ENCODE data around the gene CNTRL. TPM values are rescaled to one million over a fixed set of nuclear protein-coding genes. Genes with fewer than 3 reads are reported as not detected.

The CNTRL gene
- polyA plus RNA-seq, 1 of the 3 experiments (the other 2 are of a cell fraction) = 3.6 TPM

- no peaks in the 10 kb centered on the region for H4K20me1 ChIP-seq (ENCODE audit: insufficient read depth)
- TF ChIP-seq IRF3 (IDR thresholded peaks at IDR 0.05; ENCODE audit: low read depth, low read length) (no peak), NRF1 (IDR thresholded peaks at IDR 0.05; ENCODE audit: low read depth, low read length) (no peak), MAX (IDR thresholded peaks at IDR 0.05; ENCODE audit: low read depth) (no peak), TEAD4 (IDR thresholded peaks at IDR 0.05; ENCODE audit: borderline replicate concordance, insufficient read depth) (no peak)
- POLR2A ChIA-PET = no interaction called here
- no peak overlapping the region for H3K9ac ChIP-seq
- H3K27me3 ChIP-seq (ENCODE audit: insufficient read depth) = no peaks in the 10 kb centered on the region
- no peaks in the 10 kb centered on the region for H3K9me3 ChIP-seq
- peaks cover 0 to 4% of the 10 kb centered on the region in 2 experiments for H3K36me3 ChIP-seq (replicated peaks in 1 of 2; ENCODE audit: control insufficient read depth in 1 of 2, insufficient read depth in 2 of 2, low read length in 1 of 2)
- CTCF ChIA-PET = no interaction called here
- no peaks in the 10 kb centered on the region for H3K79me2 ChIP-seq (ENCODE audit: insufficient read depth)
- H3F3A ChIP-seq (replicated peaks; ENCODE audit: insufficient read depth) = no peaks in the 10 kb centered on the region
- no peaks in the 10 kb centered on the region for H3K4me1 ChIP-seq (ENCODE audit: control insufficient read depth in 1 of 2, insufficient read depth in 2 of 2, low read depth in 1 of 2, low read length in 1 of 2)
- no peak overlapping the region for H3K4me3 ChIP-seq (ENCODE audit: low read depth in 2 of 2, low read length in 1 of 2)
- H3K27ac ChIP-seq (ENCODE audit: low read depth in 2 of 2, low read length in 1 of 2) = no peak overlapping the region
- no peak overlapping the region for H2AFZ ChIP-seq (ENCODE audit: low read depth)
- H3K4me2 ChIP-seq = no peak overlapping the region
- DNase-seq = no peak
- 98% methylated on average over 1 of the region's 1 CpG for WGBS (ENCODE audit: low lambda C conversion rate)
- H3K9me2 ChIP-seq = no peaks in the 10 kb centered on the region
Measured at GRCh38 chr9:121115466-121115865, 40.7 kb downstream of the CNTRL start.

- no peak for DNase-seq
- TF ChIP-seq RAD21 (IDR thresholded peaks at IDR 0.05; ENCODE audit: low read length) (no peak), EZH2phosphoT487 (IDR thresholded peaks at IDR 0.05; ENCODE audit: borderline replicate concordance, low read depth) (no peak), TEAD4 (IDR thresholded peaks at IDR 0.05; ENCODE audit: borderline replicate concordance, insufficient read depth) (no peak), SMC3 (IDR thresholded peaks at IDR 0.05; ENCODE audit: low read depth, low read length) (no peak), MXI1 (IDR thresholded peaks at IDR 0.05; ENCODE audit: low read depth, low read length) (no peak), GATA2 (CRISPR knock-in tag; IDR thresholded peaks at IDR 0.05) (no peak), USF1 (IDR thresholded peaks at IDR 0.05; ENCODE audit: borderline replicate concordance, low read depth) (no peak), RFX5 (IDR thresholded peaks at IDR 0.05; ENCODE audit: low read length) (no peak)
- Histone ChIP-seq H3K9me3 (no peaks in the 10 kb centered on the region), H3K79me2 (ENCODE audit: insufficient read depth) (peaks cover 11% of the 10 kb centered on the region), H2AFZ (ENCODE audit: low read depth) (no peak overlapping the region), H3K4me3 (ENCODE audit: low read depth in 2 of 2, low read length in 1 of 2) (no peak overlapping the region), H3K27ac (ENCODE audit: low read depth in 2 of 2, low read length in 1 of 2) (no peak overlapping the region), H3K9me2 (no peaks in the 10 kb centered on the region), H3K4me2 (no peak overlapping the region), H3K27me3 (ENCODE audit: insufficient read depth) (no peaks in the 10 kb centered on the region), H4K20me1 (ENCODE audit: insufficient read depth) (no peaks in the 10 kb centered on the region), H3K4me1 (ENCODE audit: control insufficient read depth in 1 of 2, insufficient read depth in 2 of 2, low read depth in 1 of 2, low read length in 1 of 2) (peaks cover 5 to 7% of the 10 kb centered on the region in 2 experiments; a peak in 3 of 4 replicates), H3F3A (replicated peaks; ENCODE audit: insufficient read depth) (peaks cover 8% of the 10 kb centered on the region), H3K9ac (no peak overlapping the region), H3K36me3 (replicated peaks in 1 of 2; ENCODE audit: control insufficient read depth in 1 of 2, insufficient read depth in 2 of 2, low read length in 1 of 2) (peaks cover 0 to 4% of the 10 kb centered on the region in 2 experiments)
- 100% methylated on average over 2 of the region's 2 CpGs for WGBS (ENCODE audit: low lambda C conversion rate)
- ChIA-PET CTCF (no interaction called here), POLR2A (no interaction called here)
Measured at GRCh38 chr9:121118266-121118665, 43.5 kb downstream of the CNTRL start.
